22Rv1 (cell line): ENCODE measurements around the gene TAX1BP3.

Source experiments
- H3K27ac ChIP-seq: fragments of 450-650 bp; 2 replicates; pipeline ENCODE4 v1.5.1; 2017
- CTCF ChIP-seq: fragments of 450-650 bp; IDR thresholded peaks from 2 replicates; pipeline ENCODE4 v1.5.1; 2017; ENCODE audit warnings: mild to moderate bottlenecking
- ZFX ChIP-seq: fragments of 450-650 bp; IDR thresholded peaks from 2 replicates; pipeline ENCODE4 v1.6.1; 2017; ENCODE audit warnings: antibody characterized with exemption, borderline replicate concordance

The TAX1BP3 gene

DNA sequence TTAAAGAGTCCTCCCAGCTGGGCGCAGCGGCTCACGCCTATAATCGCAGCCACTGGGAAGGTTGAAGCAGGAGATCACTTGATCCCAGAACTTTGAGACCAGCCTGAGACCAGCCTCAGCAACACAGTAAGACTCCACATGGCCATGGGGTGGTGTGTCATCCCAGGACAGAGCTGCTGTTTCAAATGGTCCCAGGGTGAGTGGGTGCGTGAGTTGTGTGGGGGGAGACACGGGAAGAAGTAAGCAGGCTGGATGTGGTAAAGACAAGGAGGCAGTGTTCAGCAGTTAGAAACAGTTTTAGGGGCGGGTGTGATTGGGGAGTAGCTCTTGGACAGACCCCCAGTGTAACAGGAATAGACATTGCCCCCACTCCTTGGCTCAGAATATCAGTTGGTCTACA, 36.1 kb downstream of the TAX1BP3 start:
- TF ChIP-seq ZFX (no peak), CTCF (no peak)
- H3K27ac ChIP-seq = no peak overlapping the region

DNA sequence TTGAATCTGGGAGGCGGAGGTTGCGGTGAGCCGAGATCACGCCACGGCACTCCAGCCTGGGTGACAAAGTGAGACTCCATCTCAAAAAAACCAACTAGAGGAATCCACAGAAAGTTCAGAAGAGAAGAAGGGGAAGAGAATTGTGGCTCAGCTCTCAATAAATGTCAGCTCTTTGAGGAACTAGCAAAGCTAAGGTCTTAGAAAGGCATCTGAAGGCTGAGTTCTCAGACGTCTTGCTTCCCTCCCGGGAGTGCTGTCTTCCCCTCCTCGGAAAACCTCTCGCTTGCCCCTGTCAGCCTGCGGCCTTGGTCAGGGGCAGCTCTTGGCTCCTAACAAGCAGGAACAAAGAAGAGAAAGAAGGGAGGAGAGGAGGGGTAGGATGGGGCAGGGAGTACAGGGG, 37.6 kb downstream of the TAX1BP3 start:
- no peak for TF ChIP-seq CTCF
- no peak for TF ChIP-seq ZFX
- H3K27ac ChIP-seq = no peak overlapping the region

DNA sequence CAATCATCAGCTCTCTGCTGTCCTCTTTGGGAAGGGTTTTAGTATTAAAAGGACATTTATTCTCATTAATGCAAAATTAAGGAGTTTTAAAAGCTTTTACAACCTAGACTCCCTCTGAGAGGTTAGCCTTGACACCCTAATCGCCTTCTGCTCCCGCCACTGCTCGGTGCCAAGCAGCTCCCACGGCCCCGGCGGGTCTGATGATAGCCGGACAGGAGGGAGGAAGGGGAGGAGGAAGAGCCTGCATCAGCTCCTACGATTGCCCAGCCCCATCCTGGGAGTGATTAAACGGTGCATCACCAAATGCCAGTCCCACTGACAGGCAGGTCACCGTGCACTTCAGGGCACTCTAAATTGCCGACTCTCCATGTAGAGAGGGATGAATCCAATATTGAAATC, 40.6 kb downstream of the TAX1BP3 start:
- TF ChIP-seq ZFX = no peak
- TF ChIP-seq CTCF = no peak
- no peak overlapping the region for H3K27ac ChIP-seq

GRCh38 chr17:3626831-3627768, 41.3 kb downstream of the TAX1BP3 start:
- TF ChIP-seq CTCF = no peak
- TF ChIP-seq ZFX = no peak
- H3K27ac ChIP-seq = no peak overlapping the region

DNA sequence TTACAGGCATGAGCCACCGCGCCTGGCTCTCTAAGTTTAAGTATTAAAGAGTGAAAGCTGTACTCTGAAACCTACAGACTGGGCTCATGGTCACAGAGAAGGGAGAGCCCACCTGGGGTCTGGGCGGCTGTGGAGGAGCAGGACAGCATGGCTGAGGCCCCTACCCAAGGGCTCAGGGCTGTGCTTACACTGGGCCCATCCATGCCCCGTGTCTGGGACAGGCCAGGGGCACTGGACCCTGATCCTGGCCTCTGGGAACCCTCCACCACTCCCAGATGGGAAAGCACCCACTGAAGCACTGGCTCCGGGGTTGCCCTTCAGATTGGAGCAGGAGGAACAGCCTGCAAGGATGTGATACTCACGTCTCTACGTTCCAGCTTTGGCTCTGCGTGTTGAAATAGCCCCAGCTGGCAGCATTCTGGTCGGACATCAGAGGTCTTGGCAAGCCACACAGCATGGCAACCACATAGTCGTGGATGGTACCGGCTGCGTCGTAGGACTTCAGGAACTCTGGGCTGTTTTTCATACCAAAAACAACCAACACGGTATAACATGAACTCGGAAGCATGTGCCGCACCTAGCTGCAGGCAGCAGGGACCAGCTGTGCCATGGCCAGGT, 45.3 kb downstream of the TAX1BP3 start:
- no peak for TF ChIP-seq ZFX
- no peak for TF ChIP-seq CTCF
- H3K27ac ChIP-seq = no peak overlapping the region

GRCh38 chr17:3621146-3621720, 47.1 kb downstream of the TAX1BP3 start:
- H3K27ac ChIP-seq = no peak overlapping the region
- TF ChIP-seq ZFX (no peak), CTCF (no peak)
